Body of pancreas (tissue), 4 donors: Measurements from ENCODE around the gene CFAP46. TPM values are rescaled to one million over a fixed set of nuclear protein-coding genes. Genes with fewer than 3 reads are reported as not detected.

Experiments used
- ATAC-seq: fragments of 150-250 bp; one replicate; pipeline ENCODE4 v1.9.1; 2016
- DNase-seq, 4 donors: peaks; one replicate each; pipeline ENCODE4 v3.0.0-alpha.2; 2019
- H3K27ac ChIP-seq, 4 donors: fragments of 200-600 bp; sonication (generic); 1 replicate in 3 of 4; 2 replicates in 1 of 4; pipeline versions ENCODE4 v1.5.1 to v1.6.1; 2016 to 2019; ENCODE audit warnings: mild to moderate bottlenecking in 1 of 4, mixed read lengths in 1 of 4, moderate library complexity in 1 of 4
- H3K27me3 ChIP-seq, 2 donors: fragments of 200-600 bp; sonication (generic); one replicate each; pipeline ENCODE4 v1.6.0; 2016; ENCODE audit warnings: mild to moderate bottlenecking in 1 of 2
- H3K36me3 ChIP-seq, 2 donors: fragments of 200-600 bp; sonication (generic); replicated peaks in 1 of 2; 2 replicates each; pipeline ENCODE4 v1.5.1; 2016; ENCODE audit warnings: low read depth in 2 of 2; ENCODE audit not compliant: insufficient read depth in 1 of 2
- H3K4me1 ChIP-seq: fragments of 200-600 bp; sonication (generic); one replicate; pipeline ENCODE4 v1.6.0; 2016
- H3K4me3 ChIP-seq, 2 donors: fragments of 200-600 bp; sonication (generic); 1 replicate in 1 of 2; 2 replicates in 1 of 2; pipeline ENCODE4 v1.5.1; 2016 to 2019
- H3K9me3 ChIP-seq, 3 donors: fragments of 200-600 bp; sonication (generic); 1 replicate in 2 of 3; 2 replicates in 1 of 3; pipeline ENCODE4 v1.5.1; 2016
- CTCF ChIP-seq, 7 experiments: fragments of 450-650 bp in 4 of 7; fragments of 200-600 bp in 3 of 7; sonication (generic) in 3 of 7; IDR thresholded peaks; one replicate each; pipeline ENCODE4 v1.5.1; 2016 to 2019; ENCODE audit warnings: antibody characterized with exemption in 7 of 7
- POLR2A ChIP-seq, 3 donors: fragments of 450-650 bp; IDR thresholded peaks; one replicate each; pipeline ENCODE4 v1.6.1; 2016; ENCODE audit warnings: antibody characterized with exemption in 3 of 3, mild to moderate bottlenecking in 2 of 3
- WGBS, 2 donors: methylation state at CpG; one replicate each; pipeline ENCODE4 v1.1.5; 2017; 5-methylcytosine and 5-hydroxymethylcytosine counted together
- intact Hi-C: fragments of 100-400 bp; cut with DNase I; formaldehyde crosslinking; loops from one replicate; pipeline ENCODE4 v1.15.1; 2023
- total RNA-seq, 2 donors: library from RNA; depleted of rRNA; stranded (reverse); fragments of >200 nt; gene quantifications; one replicate each; pipeline ENCODE4 v1.1.0, GENCODE V29; 2016

CFAP46 gene
- total RNA-seq, 2 donors from 2014 or later: 0.33 to 0.52 TPM

DNA sequence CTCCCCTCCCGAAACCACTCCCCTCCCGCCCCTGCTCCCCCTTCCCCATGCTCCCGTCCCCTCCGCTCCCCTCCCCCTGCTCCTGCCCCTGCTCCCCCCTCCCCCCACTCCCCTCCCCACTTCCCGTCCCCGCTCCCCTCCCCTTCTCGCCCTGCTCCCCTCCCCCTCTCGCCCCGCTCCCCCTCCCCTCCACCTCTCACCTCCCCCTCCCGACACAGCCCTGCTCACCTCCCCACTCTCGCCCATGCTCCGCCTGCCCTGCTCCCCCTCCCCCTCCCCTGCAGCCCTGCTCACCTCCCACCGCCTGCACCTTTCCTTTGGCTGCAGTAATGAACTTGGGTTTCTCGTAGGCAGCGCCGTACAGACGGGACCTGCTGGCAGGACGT is 106.5 kb downstream of the CFAP46 start:
- no peaks in the 10 kb centered on the region for H3K36me3 ChIP-seq
- DNase-seq (no peak), ATAC-seq (no peak)
- H3K27ac ChIP-seq: no peak overlapping the region
- intact Hi-C loops: no loop called here
- TF ChIP-seq CTCF (IDR thresholded peaks at IDR 0.05) (no peak), POLR2A (IDR thresholded peaks at IDR 0.05) (no peak)
- H3K4me1 ChIP-seq: peaks cover 12% of the 10 kb centered on the region
- WGBS, 2 donors: 33 to 46% methylated on average over 6 to 8 of the region's 18 CpGs
- H3K4me3 ChIP-seq: no peak overlapping the region
- H3K27me3 ChIP-seq: peaks cover 0 to 4% of the 10 kb centered on the region in 2 donors
- H3K9me3 ChIP-seq: no peaks in the 10 kb centered on the region

- ATAC-seq (no peak), DNase-seq (no peak)
- Histone ChIP-seq H3K27ac (no peak overlapping the region), H3K36me3 (no peaks in the 10 kb centered on the region), H3K4me3 (no peak overlapping the region), H3K4me1 (peaks cover 12% of the 10 kb centered on the region), H3K9me3 (no peaks in the 10 kb centered on the region), H3K27me3 (peaks cover 0 to 4% of the 10 kb centered on the region in 2 donors)
- intact Hi-C loops: no loop called here
- 67 to 74% methylated on average over 1 to 24 of the region's 25 CpGs for WGBS, 2 donors
- TF ChIP-seq POLR2A (IDR thresholded peaks at IDR 0.05) (no peak), CTCF (IDR thresholded peaks at IDR 0.05) (no peak)
Observed at GRCh38 chr10:132834891-132835847, 107.2 kb downstream of the CFAP46 start.

- Histone ChIP-seq H3K27ac (no peak overlapping the region), H3K27me3 (peaks cover 0 to 4% of the 10 kb centered on the region in 2 donors), H3K4me1 (peaks cover 12% of the 10 kb centered on the region), H3K4me3 (no peak overlapping the region), H3K36me3 (no peaks in the 10 kb centered on the region), H3K9me3 (no peaks in the 10 kb centered on the region)
- 67 to 69% methylated on average over 15 to 17 of the region's 18 CpGs for WGBS, 2 donors
- no peak for ATAC-seq
- intact Hi-C loops: no loop called here
- DNase-seq: no peak
- TF ChIP-seq CTCF (IDR thresholded peaks at IDR 0.05) (no peak), POLR2A (IDR thresholded peaks at IDR 0.05) (no peak)
Observed at GRCh38 chr10:132834311-132834761, 108.0 kb downstream of the CFAP46 start.

DNA sequence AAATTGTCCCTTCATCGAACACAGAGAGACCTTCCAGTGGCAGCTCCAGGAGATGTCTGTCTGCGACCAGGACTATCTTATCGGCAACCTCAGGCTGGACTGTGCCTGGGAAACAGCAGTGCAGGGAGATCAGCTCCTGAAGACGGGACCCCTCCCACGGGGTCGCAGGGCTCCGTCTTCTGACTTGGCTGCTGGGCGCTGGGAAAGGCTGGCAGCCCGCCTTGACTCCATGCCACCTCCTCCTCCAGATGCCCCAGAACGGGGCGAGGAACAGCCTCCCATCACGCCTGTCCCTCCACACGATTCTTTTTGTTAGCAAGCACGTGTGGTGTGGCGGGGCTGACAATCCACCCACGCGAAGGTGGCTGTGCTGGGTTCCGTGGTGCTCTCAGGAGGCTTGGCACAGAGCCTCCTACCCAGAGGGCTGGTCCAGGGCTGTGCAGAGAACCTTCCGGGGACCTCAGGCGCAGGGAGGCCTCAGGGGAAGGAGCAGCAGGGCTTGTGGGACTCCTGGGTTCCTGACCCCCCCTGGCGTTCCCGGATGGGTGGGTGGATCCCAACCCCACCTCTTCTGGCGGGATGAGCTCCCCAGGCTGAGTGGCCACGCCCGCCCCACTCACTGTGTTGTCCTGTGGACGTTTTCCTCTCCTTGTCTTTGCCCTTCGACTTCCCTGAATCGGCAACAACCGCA is 108.8 kb downstream of the CFAP46 start:
- no peak overlapping the region for H3K4me3 ChIP-seq
- intact Hi-C loops: no loop called here
- WGBS, 2 donors: 47 to 57% methylated on average over 15 to 28 of the region's 29 CpGs
- H3K4me1 ChIP-seq: peaks cover 12% of the 10 kb centered on the region
- ATAC-seq (no peak), DNase-seq (no peak)
- TF ChIP-seq POLR2A (IDR thresholded peaks at IDR 0.05) (no peak), CTCF (IDR thresholded peaks at IDR 0.05) (no peak)
- no peaks in the 10 kb centered on the region for H3K9me3 ChIP-seq
- H3K27me3 ChIP-seq: peaks cover 0 to 4% of the 10 kb centered on the region in 2 donors
- no peak overlapping the region for H3K27ac ChIP-seq
- H3K36me3 ChIP-seq: no peaks in the 10 kb centered on the region
